ENCODE data around the gene IRGQ.

IRGQ gene

DNA sequence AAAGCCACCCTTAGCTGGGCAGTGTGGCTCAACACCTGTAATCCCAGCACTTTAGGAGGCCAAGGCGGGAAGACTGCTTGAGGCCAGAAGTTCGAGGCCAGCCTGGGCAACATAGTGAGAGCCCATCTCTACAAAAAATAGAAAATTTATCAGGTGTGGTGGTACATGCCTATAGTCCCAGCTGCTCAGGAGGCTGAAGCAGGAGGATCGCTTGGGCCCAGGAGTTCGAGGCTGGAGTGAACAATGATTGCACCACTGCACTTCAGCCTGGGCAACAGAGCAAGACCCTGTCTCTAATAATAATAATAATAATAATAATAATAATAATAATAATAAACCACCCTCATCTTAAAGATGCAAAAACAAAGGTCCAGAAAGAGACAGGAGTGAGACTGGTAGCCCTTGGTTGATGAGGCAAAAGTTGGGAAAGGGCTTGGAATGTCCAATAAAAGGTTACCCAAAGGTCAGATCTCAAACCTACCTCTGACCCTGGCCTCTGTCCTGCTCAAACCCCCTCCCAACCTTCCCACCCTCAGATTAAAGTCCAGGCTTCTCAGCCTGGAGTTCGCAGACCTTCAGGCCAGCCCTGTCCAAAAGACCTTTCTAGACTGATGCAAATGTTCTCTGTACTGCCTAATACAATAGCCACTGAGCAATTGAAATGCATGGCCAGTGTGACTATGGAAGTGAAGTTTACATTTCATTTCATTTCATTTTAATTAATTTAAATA is 53.8 kb downstream of the IRGQ start:
- TF ChIP-seq, protein P1, sequence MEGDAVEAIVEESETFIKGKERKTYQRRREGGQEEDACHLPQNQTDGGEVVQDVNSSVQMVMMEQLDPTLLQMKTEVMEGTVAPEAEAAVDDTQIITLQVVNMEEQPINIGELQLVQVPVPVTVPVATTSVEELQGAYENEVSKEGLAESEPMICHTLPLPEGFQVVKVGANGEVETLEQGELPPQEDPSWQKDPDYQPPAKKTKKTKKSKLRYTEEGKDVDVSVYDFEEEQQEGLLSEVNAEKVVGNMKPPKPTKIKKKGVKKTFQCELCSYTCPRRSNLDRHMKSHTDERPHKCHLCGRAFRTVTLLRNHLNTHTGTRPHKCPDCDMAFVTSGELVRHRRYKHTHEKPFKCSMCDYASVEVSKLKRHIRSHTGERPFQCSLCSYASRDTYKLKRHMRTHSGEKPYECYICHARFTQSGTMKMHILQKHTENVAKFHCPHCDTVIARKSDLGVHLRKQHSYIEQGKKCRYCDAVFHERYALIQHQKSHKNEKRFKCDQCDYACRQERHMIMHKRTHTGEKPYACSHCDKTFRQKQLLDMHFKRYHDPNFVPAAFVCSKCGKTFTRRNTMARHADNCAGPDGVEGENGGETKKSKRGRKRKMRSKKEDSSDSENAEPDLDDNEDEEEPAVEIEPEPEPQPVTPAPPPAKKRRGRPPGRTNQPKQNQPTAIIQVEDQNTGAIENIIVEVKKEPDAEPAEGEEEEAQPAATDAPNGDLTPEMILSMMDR (IDR thresholded peaks at IDR 0.05; ENCODE audit: extremely low read depth, missing control alignments): no peak
- DNase-seq (ENCODE audit: low spot score): no peak

GRCh38 chr19:43540381-43540780 is 55.6 kb downstream of the IRGQ start:
- TF ChIP-seq, protein P1 (IDR thresholded peaks at IDR 0.05; ENCODE audit: extremely low read depth, missing control alignments): no peak
- DNase-seq (ENCODE audit: low spot score): no peak

DNA sequence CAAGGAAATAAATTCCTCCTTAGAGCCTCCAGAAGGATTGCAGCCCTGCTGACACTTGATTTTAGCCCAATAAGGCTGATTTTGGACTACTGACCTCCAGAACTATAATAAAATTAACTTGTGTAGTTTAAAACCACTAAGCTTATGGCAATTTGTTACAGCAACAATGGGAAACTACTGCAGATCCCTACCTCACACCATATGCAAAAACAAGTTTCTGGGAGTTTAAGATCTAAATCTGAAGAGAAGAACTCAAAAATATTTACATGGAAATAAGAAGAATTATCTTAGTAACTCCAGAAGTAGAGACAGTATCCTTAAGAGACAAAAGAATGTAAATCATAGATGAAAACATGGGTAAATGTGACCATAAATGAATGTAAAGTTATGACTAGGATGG is 57.0 kb downstream of the IRGQ start:
- no peak for DNase-seq (ENCODE audit: low spot score)
- TF ChIP-seq, protein P1 (IDR thresholded peaks at IDR 0.05; ENCODE audit: extremely low read depth, missing control alignments): no peak

- TF ChIP-seq, protein P1 (IDR thresholded peaks at IDR 0.05; ENCODE audit: extremely low read depth, missing control alignments): no peak
- DNase-seq (ENCODE audit: low spot score): no peak
Observed at GRCh38 chr19:43534816-43535761, 60.8 kb downstream of the IRGQ start.
